Fibroblast of the aortic adventitia (primary cell): ENCODE results near the gene SUSD2. TPM values are rescaled to one million over a fixed set of nuclear protein-coding genes. Genes with fewer than 3 reads are reported as not detected.

Experiments
- DNase-seq: peaks from one replicate; pipeline ENCODE4 v3.0.0-alpha.2; 2010; ENCODE audit warnings: low read depth
- H3K4me3 ChIP-seq: 2 replicates; pipeline ENCODE4 v1.5.1; 2011; ENCODE audit warnings: low read depth, mild to moderate bottlenecking, control low read depth, low read length, moderate library complexity
- total RNA-seq: library from RNA; depleted of rRNA; stranded (reverse); fragments of >200 nt; gene quantifications from 2 replicates; pipeline ENCODE4 v1.2.3, GENCODE V29; 2012; ENCODE audit warnings: low replicate concordance
- TF ChIP-seq, protein P1 (sequence below): IDR thresholded peaks from 2 replicates; pipeline ENCODE4 v1.5.1; 2011; ENCODE audit warnings: mild to moderate bottlenecking, low read length, control low read depth, inconsistent platforms; ENCODE audit not compliant: insufficient read depth

Gene SUSD2
- total RNA-seq, 1 donor = 0.99 TPM

GRCh38 chr22:24138649-24139420 lies 42.5 kb upstream of the SUSD2 start:
- TF ChIP-seq, protein P1, sequence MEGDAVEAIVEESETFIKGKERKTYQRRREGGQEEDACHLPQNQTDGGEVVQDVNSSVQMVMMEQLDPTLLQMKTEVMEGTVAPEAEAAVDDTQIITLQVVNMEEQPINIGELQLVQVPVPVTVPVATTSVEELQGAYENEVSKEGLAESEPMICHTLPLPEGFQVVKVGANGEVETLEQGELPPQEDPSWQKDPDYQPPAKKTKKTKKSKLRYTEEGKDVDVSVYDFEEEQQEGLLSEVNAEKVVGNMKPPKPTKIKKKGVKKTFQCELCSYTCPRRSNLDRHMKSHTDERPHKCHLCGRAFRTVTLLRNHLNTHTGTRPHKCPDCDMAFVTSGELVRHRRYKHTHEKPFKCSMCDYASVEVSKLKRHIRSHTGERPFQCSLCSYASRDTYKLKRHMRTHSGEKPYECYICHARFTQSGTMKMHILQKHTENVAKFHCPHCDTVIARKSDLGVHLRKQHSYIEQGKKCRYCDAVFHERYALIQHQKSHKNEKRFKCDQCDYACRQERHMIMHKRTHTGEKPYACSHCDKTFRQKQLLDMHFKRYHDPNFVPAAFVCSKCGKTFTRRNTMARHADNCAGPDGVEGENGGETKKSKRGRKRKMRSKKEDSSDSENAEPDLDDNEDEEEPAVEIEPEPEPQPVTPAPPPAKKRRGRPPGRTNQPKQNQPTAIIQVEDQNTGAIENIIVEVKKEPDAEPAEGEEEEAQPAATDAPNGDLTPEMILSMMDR = no peak
- H3K4me3 ChIP-seq = no peak overlapping the region
- DNase-seq = no peak

DNA sequence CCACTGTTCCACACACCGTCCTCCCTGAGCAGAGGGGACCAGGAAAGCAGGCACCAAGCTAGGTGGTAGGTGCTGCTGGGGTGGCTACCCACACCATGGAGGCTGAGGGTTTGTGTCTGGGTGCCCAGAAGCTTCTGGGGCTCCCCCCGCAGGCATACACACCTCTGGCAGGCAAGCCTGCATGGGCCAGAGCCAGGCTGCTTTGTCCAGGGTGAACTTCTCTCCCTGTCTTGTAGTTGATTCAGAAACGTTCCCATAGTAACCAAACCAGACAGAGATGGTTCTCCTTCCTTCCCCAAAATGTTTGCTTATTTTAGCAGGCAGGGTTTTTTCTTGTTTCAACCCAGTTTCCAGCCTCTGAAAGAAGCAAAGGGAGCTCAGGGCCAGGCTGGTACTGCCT lies 40.9 kb upstream of the SUSD2 start:
- TF ChIP-seq, protein P1 = no peak
- DNase-seq = peak; percentile 31
- no peak overlapping the region for H3K4me3 ChIP-seq

DNA sequence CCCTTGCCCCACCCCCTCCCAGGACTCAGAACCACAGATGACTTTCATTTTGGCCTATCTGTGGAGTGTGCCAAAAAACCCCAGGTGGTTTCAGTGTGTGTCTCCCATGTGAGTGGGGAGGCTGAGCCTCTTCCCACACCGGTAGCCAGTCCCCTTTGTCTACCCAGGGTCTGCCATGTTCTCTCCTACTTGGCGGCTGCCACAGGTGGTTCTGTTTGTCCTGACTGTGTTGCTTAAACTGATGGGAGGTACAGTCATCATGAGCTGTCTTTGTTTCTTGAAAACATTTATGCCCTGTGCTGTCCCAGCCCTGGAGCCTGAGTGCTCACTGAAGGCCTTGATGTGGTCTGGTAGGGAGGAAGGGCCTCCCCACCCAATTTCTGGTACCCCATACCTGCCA lies 39.7 kb upstream of the SUSD2 start:
- no peak overlapping the region for H3K4me3 ChIP-seq
- DNase-seq = no peak
- TF ChIP-seq, protein P1 = no peak

- TF ChIP-seq, protein P1 = no peak
- no peak for DNase-seq
- no peak overlapping the region for H3K4me3 ChIP-seq
These were observed 39.0 kb upstream of the SUSD2 start for GRCh38 chr22:24142241-24142640.

DNA sequence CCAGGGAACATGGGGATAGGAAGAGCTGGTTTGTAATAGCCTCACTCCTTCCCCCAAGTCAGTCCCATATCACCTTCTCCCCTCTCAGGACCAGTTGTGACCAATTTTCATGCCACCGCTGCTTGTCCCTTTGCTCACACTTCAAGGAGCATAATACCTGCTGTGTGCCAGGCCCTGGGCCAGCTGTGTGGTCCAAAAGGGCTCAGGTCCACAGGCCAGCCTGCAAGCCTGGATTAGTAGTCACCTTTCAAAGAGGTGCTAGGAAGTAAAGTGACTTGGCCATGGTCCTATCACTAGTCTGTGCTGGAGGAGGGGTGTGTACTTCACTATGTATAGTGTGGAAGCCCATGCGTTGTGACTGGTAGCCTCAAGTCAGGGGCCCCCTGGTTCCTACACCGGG lies 38.5 kb upstream of the SUSD2 start:
- DNase-seq = no peak
- TF ChIP-seq, protein P1 = no peak
- H3K4me3 ChIP-seq = no peak overlapping the region

DNA sequence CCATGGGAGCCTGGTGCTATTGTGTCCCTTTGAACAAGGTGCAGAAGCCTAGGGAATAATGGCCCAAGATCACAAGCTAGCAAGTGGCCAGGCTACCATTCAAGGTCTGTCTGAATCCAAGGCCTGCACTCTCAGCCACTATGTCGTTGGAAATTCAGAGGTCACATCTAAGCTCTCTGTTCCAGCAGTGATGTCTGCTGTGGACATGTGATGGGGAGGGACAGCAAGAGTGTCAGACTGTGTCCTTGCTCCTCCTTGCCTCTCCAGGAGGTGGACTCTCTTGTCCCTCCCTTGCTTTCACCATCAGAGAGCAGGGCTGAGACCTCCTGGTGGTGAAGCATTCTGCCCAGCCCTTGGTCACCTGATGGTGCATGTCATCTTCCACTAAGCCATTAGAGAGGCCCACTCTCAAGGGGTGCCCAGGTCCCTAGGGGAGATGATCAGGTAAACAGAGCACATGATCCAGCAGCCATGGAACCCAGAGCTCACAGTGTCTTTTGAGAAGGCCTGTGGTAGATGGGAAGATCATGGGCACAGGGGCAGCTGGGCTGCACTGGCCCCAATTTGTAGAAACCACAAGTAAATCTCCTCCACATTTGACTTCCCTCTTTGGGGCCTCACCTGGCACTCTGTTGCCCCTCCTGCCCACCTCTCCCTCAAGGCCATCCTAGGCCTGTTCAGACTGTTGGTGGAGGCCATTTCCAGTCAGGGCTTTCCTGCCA lies 37.1 kb upstream of the SUSD2 start:
- H3K4me3 ChIP-seq = no peak overlapping the region
- DNase-seq = no peak
- TF ChIP-seq, protein P1 = no peak

- TF ChIP-seq, protein P1 = no peak
- H3K4me3 ChIP-seq = no peak overlapping the region
These were observed 36.6 kb upstream of the SUSD2 start for GRCh38 chr22:24144778-24145085.

More at GRCh38 chr22:24144778-24145085, 36.6 kb upstream of the SUSD2 start:
- DNase-seq = no peak
